ENCODE measurements around the gene DST. TPM values are rescaled to one million over a fixed set of nuclear protein-coding genes. Genes with fewer than 3 reads are reported as not detected.
A peak's percentile ranks its signal among the peaks of the same experiment; 100 is the strongest.

The DST gene
- total and polyA plus RNA-seq, 2 experiments from 2014 or later: 103 to 369 TPM

DNA sequence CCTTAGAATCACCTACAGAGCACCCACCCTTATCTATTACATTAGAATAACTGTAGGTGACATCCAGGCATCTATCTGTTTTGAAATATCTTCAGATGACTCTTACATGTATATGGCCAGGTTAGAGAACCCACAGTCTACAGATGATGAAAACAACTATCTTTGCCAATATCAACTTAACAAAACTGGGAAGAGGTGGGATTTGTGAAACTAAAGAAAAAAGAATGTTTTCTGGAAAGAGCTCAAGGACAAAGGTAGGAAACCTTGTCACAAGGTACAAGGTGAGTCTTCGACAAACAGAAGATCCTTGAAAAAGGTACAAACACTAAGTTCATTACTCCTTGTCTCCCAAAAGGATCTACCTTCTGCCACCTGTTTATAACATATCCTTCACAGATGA lies 47.0 kb upstream of the DST start:
- WGBS (ENCODE audit: low lambda C conversion rate, missing lambda C conversion rate): 85% methylated on average over 1 of the region's 1 CpG
- Histone ChIP-seq H3K4me2 (peak overlapping the region; percentile 68), H2AFZ (no peak overlapping the region), H3K9me3 (ENCODE audit: low read depth) (no peaks in the 10 kb centered on the region), H3K4me3 (peak overlapping the region; percentile 14), H3K79me2 (peaks cover 64% of the 10 kb centered on the region), H4K20me1 (ENCODE audit: insufficient read depth, poor library complexity, severe bottlenecking) (no peaks in the 10 kb centered on the region), H3K4me1 (ENCODE audit: insufficient read depth) (peaks cover 39% of the 10 kb centered on the region), H3K9me2 (replicated peaks; ENCODE audit: insufficient read depth) (no peaks in the 10 kb centered on the region), H3K36me3 (replicated peaks; ENCODE audit: insufficient read depth, low read depth) (no peaks in the 10 kb centered on the region), H3K27ac (peak overlapping the region; percentile 93), H3K27me3 (no peaks in the 10 kb centered on the region)
- no peak for DNase-seq (ENCODE audit: low spot score)
- TF ChIP-seq, protein P1, sequence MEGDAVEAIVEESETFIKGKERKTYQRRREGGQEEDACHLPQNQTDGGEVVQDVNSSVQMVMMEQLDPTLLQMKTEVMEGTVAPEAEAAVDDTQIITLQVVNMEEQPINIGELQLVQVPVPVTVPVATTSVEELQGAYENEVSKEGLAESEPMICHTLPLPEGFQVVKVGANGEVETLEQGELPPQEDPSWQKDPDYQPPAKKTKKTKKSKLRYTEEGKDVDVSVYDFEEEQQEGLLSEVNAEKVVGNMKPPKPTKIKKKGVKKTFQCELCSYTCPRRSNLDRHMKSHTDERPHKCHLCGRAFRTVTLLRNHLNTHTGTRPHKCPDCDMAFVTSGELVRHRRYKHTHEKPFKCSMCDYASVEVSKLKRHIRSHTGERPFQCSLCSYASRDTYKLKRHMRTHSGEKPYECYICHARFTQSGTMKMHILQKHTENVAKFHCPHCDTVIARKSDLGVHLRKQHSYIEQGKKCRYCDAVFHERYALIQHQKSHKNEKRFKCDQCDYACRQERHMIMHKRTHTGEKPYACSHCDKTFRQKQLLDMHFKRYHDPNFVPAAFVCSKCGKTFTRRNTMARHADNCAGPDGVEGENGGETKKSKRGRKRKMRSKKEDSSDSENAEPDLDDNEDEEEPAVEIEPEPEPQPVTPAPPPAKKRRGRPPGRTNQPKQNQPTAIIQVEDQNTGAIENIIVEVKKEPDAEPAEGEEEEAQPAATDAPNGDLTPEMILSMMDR (IDR thresholded peaks at IDR 0.05; ENCODE audit: poor library complexity): no peak
- TF ChIP-seq EZH2phosphoT487 (IDR thresholded peaks at IDR 0.05; ENCODE audit: low read depth, severe bottlenecking, unreplicated experiment) (no peak), EZH2 (IDR thresholded peaks at IDR 0.05; ENCODE audit: borderline replicate concordance) (no peak)

DNA sequence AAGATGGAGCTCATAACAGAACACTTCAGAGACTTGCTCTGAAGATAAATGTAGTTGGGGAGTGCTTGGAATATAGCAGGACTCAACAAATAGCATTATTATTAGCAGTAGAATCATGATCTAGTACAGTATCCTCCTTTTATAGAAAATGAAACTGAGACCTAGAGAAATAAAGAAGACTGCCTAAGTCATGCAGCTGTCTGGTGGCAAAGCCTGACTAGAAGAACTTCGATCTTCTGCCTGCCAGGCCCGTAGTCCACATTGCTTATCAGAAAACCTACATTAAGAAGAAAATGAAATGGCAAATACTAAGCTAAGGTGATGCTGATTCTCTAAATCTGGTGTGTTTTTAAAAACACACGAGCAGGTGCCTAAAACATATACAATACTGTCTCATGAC lies 46.4 kb upstream of the DST start:
- H3K36me3 ChIP-seq (replicated peaks; ENCODE audit: insufficient read depth, low read depth): no peaks in the 10 kb centered on the region
- TF ChIP-seq, protein P1 (IDR thresholded peaks at IDR 0.05; ENCODE audit: poor library complexity): no peak
- TF ChIP-seq EZH2 (IDR thresholded peaks at IDR 0.05; ENCODE audit: borderline replicate concordance) (no peak), EZH2phosphoT487 (IDR thresholded peaks at IDR 0.05; ENCODE audit: low read depth, severe bottlenecking, unreplicated experiment) (no peak)
- H4K20me1 ChIP-seq (ENCODE audit: insufficient read depth, poor library complexity, severe bottlenecking): no peaks in the 10 kb centered on the region
- H3K4me1 ChIP-seq (ENCODE audit: insufficient read depth): peaks cover 44% of the 10 kb centered on the region
- peak overlapping the region; percentile 5 for H3K4me3 ChIP-seq
- no peak overlapping the region for H2AFZ ChIP-seq
- peaks cover 69% of the 10 kb centered on the region for H3K79me2 ChIP-seq
- H3K4me2 ChIP-seq: peak overlapping the region; percentile 68
- no peaks in the 10 kb centered on the region for H3K27me3 ChIP-seq
- H3K27ac ChIP-seq: peak overlapping the region; percentile 93
- H3K9me2 ChIP-seq (replicated peaks; ENCODE audit: insufficient read depth): no peaks in the 10 kb centered on the region
- 91% methylated on average over 3 of the region's 3 CpGs for WGBS (ENCODE audit: low lambda C conversion rate, missing lambda C conversion rate)
- no peak for DNase-seq (ENCODE audit: low spot score)
- no peaks in the 10 kb centered on the region for H3K9me3 ChIP-seq (ENCODE audit: low read depth)

DNA sequence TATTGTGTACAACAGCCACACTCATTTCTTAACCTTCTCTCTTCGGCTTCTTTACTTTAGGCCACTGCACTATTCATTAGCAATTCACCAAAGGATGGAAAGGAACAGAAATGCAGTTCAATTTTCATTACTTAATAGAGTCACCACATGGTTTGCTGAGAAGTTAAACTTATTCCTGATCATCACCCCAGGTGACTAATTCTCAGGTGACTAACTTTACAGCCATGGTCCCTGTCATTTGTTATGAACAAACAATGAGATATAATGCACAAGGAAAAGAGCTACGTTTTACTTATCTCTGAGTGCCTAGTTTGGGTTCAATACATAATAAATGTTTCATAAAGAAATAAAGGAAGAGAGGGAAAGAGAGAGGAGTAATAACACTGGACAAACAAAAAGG lies 45.8 kb upstream of the DST start:
- WGBS (ENCODE audit: low lambda C conversion rate, missing lambda C conversion rate): 80% methylated on average over 2 of the region's 2 CpGs
- Histone ChIP-seq H3K79me2 (peaks cover 71% of the 10 kb centered on the region), H3K27ac (peak overlapping the region; percentile 93)

More for the DNA sequence above, 45.8 kb upstream of the DST start:
- Histone ChIP-seq H3K9me2 (replicated peaks; ENCODE audit: insufficient read depth) (no peaks in the 10 kb centered on the region), H3K4me3 (no peak overlapping the region), H3K36me3 (replicated peaks; ENCODE audit: insufficient read depth, low read depth) (no peaks in the 10 kb centered on the region), H3K9me3 (ENCODE audit: low read depth) (no peaks in the 10 kb centered on the region), H2AFZ (no peak overlapping the region), H3K4me2 (peak overlapping the region; percentile 68), H3K4me1 (ENCODE audit: insufficient read depth) (peaks cover 47% of the 10 kb centered on the region), H3K27me3 (no peaks in the 10 kb centered on the region), H4K20me1 (ENCODE audit: insufficient read depth, poor library complexity, severe bottlenecking) (no peaks in the 10 kb centered on the region)
- peak; percentile 52 for DNase-seq (ENCODE audit: low spot score)
- no peak for TF ChIP-seq EZH2 (IDR thresholded peaks at IDR 0.05; ENCODE audit: borderline replicate concordance)
- no peak for TF ChIP-seq EZH2phosphoT487 (IDR thresholded peaks at IDR 0.05; ENCODE audit: low read depth, severe bottlenecking, unreplicated experiment)
- TF ChIP-seq, protein P1 (IDR thresholded peaks at IDR 0.05; ENCODE audit: poor library complexity): no peak

Data from hepatocyte (in vitro differentiated cells).